Sigmoid colon (tissue), 4 donors: ENCODE results near the gene PROC.

Experiments used
- EP300 ChIP-seq, 4 donors: sonication (generic); formaldehyde crosslinking; IDR thresholded peaks; one replicate each; pipeline ENCODE4 v1.6.1; 2017; ENCODE audit warnings: antibody characterized with exemption in 4 of 4
- POLR2A ChIP-seq, 2 donors: fragments of 450-650 bp; IDR thresholded peaks; one replicate each; pipeline ENCODE4 v1.6.1; 2016; ENCODE audit warnings: antibody characterized with exemption in 2 of 2, mild to moderate bottlenecking in 2 of 2, moderate library complexity in 2 of 2
- POLR2AphosphoS5 ChIP-seq, 4 donors: sonication (generic); formaldehyde crosslinking; IDR thresholded peaks; one replicate each; pipeline ENCODE4 v1.6.1; 2017; ENCODE audit warnings: antibody characterized with exemption in 4 of 4
- TF ChIP-seq, protein P1 (sequence below), 4 experiments: fragments of 450-650 bp in 3 of 4; fragments of 200-600 bp in 1 of 4; IDR thresholded peaks; one replicate each; pipeline ENCODE4 v1.5.1; 2016 to 2019; ENCODE audit warnings: antibody characterized with exemption in 4 of 4, mild to moderate bottlenecking in 3 of 4, moderate library complexity in 2 of 4

GRCh38 chr2:127428815-127429109, 10.5 kb downstream of the PROC start:
- no peak for TF ChIP-seq POLR2A (IDR thresholded peaks at IDR 0.05)
- TF ChIP-seq POLR2AphosphoS5 (IDR thresholded peaks at IDR 0.05) = no peak
- TF ChIP-seq, protein P1, sequence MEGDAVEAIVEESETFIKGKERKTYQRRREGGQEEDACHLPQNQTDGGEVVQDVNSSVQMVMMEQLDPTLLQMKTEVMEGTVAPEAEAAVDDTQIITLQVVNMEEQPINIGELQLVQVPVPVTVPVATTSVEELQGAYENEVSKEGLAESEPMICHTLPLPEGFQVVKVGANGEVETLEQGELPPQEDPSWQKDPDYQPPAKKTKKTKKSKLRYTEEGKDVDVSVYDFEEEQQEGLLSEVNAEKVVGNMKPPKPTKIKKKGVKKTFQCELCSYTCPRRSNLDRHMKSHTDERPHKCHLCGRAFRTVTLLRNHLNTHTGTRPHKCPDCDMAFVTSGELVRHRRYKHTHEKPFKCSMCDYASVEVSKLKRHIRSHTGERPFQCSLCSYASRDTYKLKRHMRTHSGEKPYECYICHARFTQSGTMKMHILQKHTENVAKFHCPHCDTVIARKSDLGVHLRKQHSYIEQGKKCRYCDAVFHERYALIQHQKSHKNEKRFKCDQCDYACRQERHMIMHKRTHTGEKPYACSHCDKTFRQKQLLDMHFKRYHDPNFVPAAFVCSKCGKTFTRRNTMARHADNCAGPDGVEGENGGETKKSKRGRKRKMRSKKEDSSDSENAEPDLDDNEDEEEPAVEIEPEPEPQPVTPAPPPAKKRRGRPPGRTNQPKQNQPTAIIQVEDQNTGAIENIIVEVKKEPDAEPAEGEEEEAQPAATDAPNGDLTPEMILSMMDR (IDR thresholded peaks at IDR 0.05) = no peak
- TF ChIP-seq EP300 (IDR thresholded peaks at IDR 0.05) = no peak
